Lower leg skin (tissue), 4 donors: Measurements from ENCODE around the gene SPARC. TPM values are rescaled to one million over a fixed set of nuclear protein-coding genes. Genes with fewer than 3 reads are reported as not detected.

Experiments used
- DNase-seq, 2 donors: peaks; one replicate each; pipeline ENCODE4 v3.0.0-alpha.2; 2019; ENCODE audit warnings: low spot score in 2 of 2
- H3K4me3 ChIP-seq: fragments of 200-600 bp; sonication (generic); 2 replicates; pipeline ENCODE4 v1.5.1; 2017; ENCODE audit warnings: mild to moderate bottlenecking, low read depth; ENCODE audit not compliant: poor library complexity, severe bottlenecking
- CTCF ChIP-seq, 3 donors: fragments of 450-650 bp; IDR thresholded peaks; one replicate each; pipeline ENCODE4 v1.5.1; 2016; ENCODE audit warnings: antibody characterized with exemption in 3 of 3, mild to moderate bottlenecking in 3 of 3, moderate library complexity in 2 of 3
- POLR2A ChIP-seq, 2 donors: fragments of 450-650 bp; IDR thresholded peaks; one replicate each; pipeline ENCODE4 v1.6.1; 2016 to 2017; ENCODE audit warnings: antibody characterized with exemption in 2 of 2, mild to moderate bottlenecking in 1 of 2, moderate library complexity in 1 of 2
- WGBS, 2 donors: methylation state at CpG; one replicate each; pipeline ENCODE4 v1.1.5; 2018; 5-methylcytosine and 5-hydroxymethylcytosine counted together
- intact Hi-C: fragments of 100-400 bp; cut with DNase I; formaldehyde crosslinking; loops from one replicate; pipeline ENCODE4 v1.15.0; 2023; ENCODE audit warnings: low total_unique reads
- total RNA-seq, 4 donors: library from RNA; depleted of rRNA; stranded (reverse); fragments of >200 nt; gene quantifications; one replicate each; pipeline ENCODE4 v1.1.0, GENCODE V29; 2016

SPARC gene
- total RNA-seq, 4 donors from 2014 or later = 133 to 494 (median 213) TPM

GRCh38 chr5:151638619-151639018 is 48.1 kb downstream of the SPARC start:
- DNase-seq = peak in 1 of 2 donors; percentile 64
- no peak overlapping the region for H3K4me3 ChIP-seq
- WGBS, 2 donors = 43 to 62% methylated on average over 4 of the region's 4 CpGs
- intact Hi-C loops = no loop called here
- TF ChIP-seq CTCF (IDR thresholded peaks at IDR 0.05) = no peak
- TF ChIP-seq POLR2A (IDR thresholded peaks at IDR 0.05) = no peak

DNA sequence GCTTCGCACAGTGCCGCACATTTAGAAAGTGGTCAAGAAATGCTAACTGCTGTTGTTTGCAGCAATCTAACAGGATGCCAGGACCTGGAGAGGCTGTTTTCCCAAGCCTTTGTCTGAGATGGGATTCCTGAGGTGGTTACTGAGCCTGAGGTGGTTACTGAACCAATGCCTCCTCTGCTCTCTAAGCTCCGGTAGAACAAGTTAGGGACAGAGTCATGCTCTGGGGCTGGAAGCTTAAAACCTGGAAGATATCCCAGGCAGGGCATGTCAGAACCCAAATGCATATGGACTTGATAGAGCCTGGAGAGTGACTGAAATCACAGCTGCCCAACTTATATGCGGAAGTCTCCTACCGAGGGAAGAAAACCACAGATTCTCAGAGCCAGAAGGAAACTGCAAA is 49.0 kb downstream of the SPARC start:
- H3K4me3 ChIP-seq = no peak overlapping the region
- peak; percentile 56 to 76 for DNase-seq
- TF ChIP-seq CTCF (IDR thresholded peaks at IDR 0.05) (no peak), POLR2A (IDR thresholded peaks at IDR 0.05) (no peak)
- 39 to 41% methylated on average over 5 of the region's 5 CpGs for WGBS, 2 donors
- intact Hi-C loops = no loop called here

DNA sequence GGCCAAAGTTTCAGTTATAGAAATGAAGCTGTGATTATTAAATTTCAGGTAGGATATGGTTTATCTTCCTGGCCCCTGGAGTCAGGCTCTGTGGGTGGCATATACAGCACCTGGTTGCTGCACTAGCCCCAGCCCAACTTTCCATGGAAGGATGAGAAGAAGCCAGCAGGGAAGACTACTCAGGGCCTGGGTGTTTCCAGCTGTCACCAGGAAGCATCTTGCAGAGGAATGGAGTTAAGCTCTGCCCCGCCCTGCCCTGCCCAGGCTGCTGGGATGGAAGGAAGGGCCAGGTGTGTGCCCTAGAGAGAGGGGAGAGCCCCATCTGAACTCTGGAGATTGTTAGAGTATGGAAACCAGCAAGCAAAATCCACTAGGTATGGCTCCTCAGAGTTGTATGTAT is 52.8 kb downstream of the SPARC start:
- DNase-seq = peak in 1 of 2 donors; percentile 78
- intact Hi-C loops = no loop called here
- no peak overlapping the region for H3K4me3 ChIP-seq
- WGBS, 2 donors = 44 to 60% methylated on average over 1 of the region's 1 CpG
- TF ChIP-seq POLR2A (IDR thresholded peaks at IDR 0.05) = no peak
- no peak for TF ChIP-seq CTCF (IDR thresholded peaks at IDR 0.05)

DNA sequence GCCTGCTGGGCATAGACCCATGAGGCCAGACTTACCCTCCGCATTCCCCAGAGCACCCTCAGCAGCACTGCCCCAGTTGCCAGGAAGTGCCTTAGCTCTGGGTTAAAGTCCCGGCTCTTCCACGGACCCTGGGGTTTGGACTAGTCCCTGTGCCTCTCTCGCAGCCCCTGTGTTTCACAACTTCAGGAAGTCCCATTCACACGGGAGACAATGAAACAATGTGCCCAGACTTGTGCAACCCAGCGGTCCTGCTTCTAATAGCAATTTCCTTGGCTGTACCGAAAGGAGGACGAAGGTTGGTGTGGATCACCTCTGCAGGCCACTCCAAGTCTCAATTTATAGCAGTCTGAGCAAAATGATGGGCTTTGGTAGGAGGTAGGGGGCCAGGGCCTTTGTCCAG is 53.8 kb downstream of the SPARC start:
- 71 to 73% methylated on average over 8 of the region's 8 CpGs for WGBS, 2 donors
- no peak overlapping the region for H3K4me3 ChIP-seq
- no peak for TF ChIP-seq CTCF (IDR thresholded peaks at IDR 0.05)
- TF ChIP-seq POLR2A (IDR thresholded peaks at IDR 0.05) = no peak
- intact Hi-C loops = no loop called here
- peak in 1 of 2 donors; percentile 52 for DNase-seq

- DNase-seq = peak in 1 of 2 donors; percentile 81
- no peak for TF ChIP-seq CTCF (IDR thresholded peaks at IDR 0.05)
- no peak for TF ChIP-seq POLR2A (IDR thresholded peaks at IDR 0.05)
- 49 to 54% methylated on average over 15 of the region's 15 CpGs for WGBS, 2 donors
- no peak overlapping the region for H3K4me3 ChIP-seq
- intact Hi-C loops = no loop called here
Measured at GRCh38 chr5:151632524-151632923, 54.2 kb downstream of the SPARC start.

GRCh38 chr5:151631941-151632340 is 54.8 kb downstream of the SPARC start:
- WGBS, 2 donors = 94 to 97% methylated on average over 5 of the region's 5 CpGs
- DNase-seq = peak in 1 of 2 donors; percentile 54
- no peak overlapping the region for H3K4me3 ChIP-seq
- intact Hi-C loops = no loop called here
- no peak for TF ChIP-seq POLR2A (IDR thresholded peaks at IDR 0.05)
- TF ChIP-seq CTCF (IDR thresholded peaks at IDR 0.05) = no peak
